Measurements from ENCODE around the gene GINS1. TPM values are rescaled to one million over a fixed set of nuclear protein-coding genes. Genes with fewer than 3 reads are reported as not detected.

GINS1 gene
- total and polyA plus RNA-seq, 2 donors (not counting 3 experiments of a cell fraction or from before 2014, with no cell fraction given): 8.2 to 26.3 TPM

- Histone ChIP-seq H3K4me1 (ENCODE audit: control insufficient read depth, extremely low read depth, insufficient read depth, low read length) (peaks cover 11% of the 10 kb centered on the region), H2AFZ (ENCODE audit: low read depth, low read length) (no peak overlapping the region), H3K4me2 (ENCODE audit: insufficient read depth, low read length) (no peak overlapping the region), H3K27me3 (ENCODE audit: control insufficient read depth in 2 of 2, insufficient read depth in 2 of 2, low read length in 2 of 2) (no peaks in the 10 kb centered on the region), H3K9me3 (replicated peaks; ENCODE audit: control insufficient read depth, insufficient read depth, low read length) (no peaks in the 10 kb centered on the region), H3K27ac (ENCODE audit: insufficient read depth, low read depth, low read length) (no peak overlapping the region), H3K4me3 (replicated peaks in 1 of 3; ENCODE audit: insufficient read depth in 1 of 3, low read depth in 1 of 3, low read length in 3 of 3) (no peak overlapping the region), H3K79me2 (ENCODE audit: control insufficient read depth, insufficient read depth, low read length) (no peaks in the 10 kb centered on the region), H3K9ac (replicated peaks; ENCODE audit: extremely low read depth, insufficient read depth, low read length) (no peak overlapping the region), H3K9me1 (replicated peaks; ENCODE audit: control insufficient read depth, extremely low read depth, insufficient read depth, low read length) (no peaks in the 10 kb centered on the region), H4K20me1 (replicated peaks; ENCODE audit: control insufficient read depth, extremely low read depth, insufficient read depth, low read length) (no peaks in the 10 kb centered on the region), H3K36me3 (ENCODE audit: control insufficient read depth in 2 of 2, extremely low read depth in 1 of 2, insufficient read depth in 2 of 2, low read length in 2 of 2) (peaks cover 0 to 38% of the 10 kb centered on the region in 2 experiments)
- intact Hi-C loops (cut with micrococcal nuclease): no loop called here
- BruUV-seq (replicated peaks): no TSS peak
- dilution Hi-C loops (cut with MboI; ENCODE audit: extremely low pct_ligation_motif_present, low sequenced_read_pairs): no loop called here
- no peak for FAIRE-seq
- no peak for DNase-seq (ENCODE audit: low read depth, low spot score)
- ChIA-PET CTCF (no interaction called here), POLR2A (no interaction called here)
- no peak for TF ChIP-seq CTCF (IDR thresholded peaks at IDR 0.05; ENCODE audit: extremely low read depth in 1 of 2, insufficient read depth in 1 of 2, low read depth in 1 of 2, low read length in 2 of 2)
- TF ChIP-seq EZH2 (IDR thresholded peaks at IDR 0.05; ENCODE audit: borderline replicate concordance, low read depth, low read length, severe bottlenecking): no peak
- no peak for TF ChIP-seq POLR2AphosphoS5 (IDR thresholded peaks at IDR 0.05; ENCODE audit: insufficient read depth, low read depth, low read length)
- no peak for TF ChIP-seq JUN (IDR thresholded peaks at IDR 0.05; ENCODE audit: borderline replicate concordance, insufficient read depth, insufficient read length, low read depth)
- no peak for TF ChIP-seq MAX (IDR thresholded peaks at IDR 0.05; ENCODE audit: insufficient read depth, insufficient read length)
- TF ChIP-seq FOS (IDR thresholded peaks at IDR 0.05; ENCODE audit: borderline replicate concordance, insufficient read depth, low read length): no peak
- no peak for TF ChIP-seq GATA2 (IDR thresholded peaks at IDR 0.05; ENCODE audit: insufficient read depth, insufficient read length, low read depth, low read length)
- TF ChIP-seq POLR2A (IDR thresholded peaks at IDR 0.05; ENCODE audit: low read depth, low read length): no peak
- TF ChIP-seq MYC (IDR thresholded peaks at IDR 0.05; ENCODE audit: low read depth, low read length): no peak
Measured at GRCh38 chr20:25480156-25480555, 72.7 kb downstream of the GINS1 start.

All from endothelial cell of umbilical vein (primary cell).